ENCODE results near the gene CLDN20. TPM values are rescaled to one million over a fixed set of nuclear protein-coding genes. Genes with fewer than 3 reads are reported as not detected.

CLDN20 gene
- total and polyA plus RNA-seq, 2 of the 8 experiments (the other 6 are each of a cell fraction or from before 2014, with no cell fraction given) = not detected

DNA sequence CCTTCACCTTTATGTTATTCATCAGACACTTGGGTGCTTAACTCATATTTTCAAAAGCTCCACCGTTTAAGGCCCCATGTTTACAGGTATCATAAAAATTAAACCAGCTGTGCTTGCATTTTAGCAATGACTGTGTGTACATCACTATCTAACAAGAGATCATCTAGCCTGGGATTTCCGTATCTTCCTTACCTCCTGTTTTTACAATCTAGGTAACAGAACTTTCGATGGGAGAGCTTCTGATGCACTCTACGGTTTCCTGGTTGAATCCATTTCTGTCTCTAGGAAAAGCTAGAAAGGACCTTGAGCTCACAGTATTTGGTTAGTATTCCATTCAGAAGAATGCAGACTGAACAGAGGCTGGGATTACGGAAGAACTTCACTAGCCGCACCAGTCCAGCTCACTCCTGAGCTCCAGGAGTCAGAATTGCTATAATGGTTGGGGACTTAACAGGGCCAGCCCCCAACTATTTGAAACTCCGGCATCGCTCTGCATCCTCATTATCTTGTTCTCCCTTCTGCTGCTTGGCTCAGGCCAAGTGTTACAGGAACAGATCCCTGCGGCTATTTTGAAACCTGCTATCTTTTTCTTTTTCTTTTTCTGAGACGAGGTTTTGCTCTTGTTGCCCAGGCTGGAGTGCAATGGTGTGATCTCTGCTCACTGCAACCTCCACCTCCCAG is 13.0 kb upstream of the CLDN20 start:
- H2AK5ac ChIP-seq (ENCODE audit: low read depth, low read length) = no peak overlapping the region
- no peak overlapping the region for H2BK5ac ChIP-seq (ENCODE audit: low read depth, low read length)
- H3K27ac ChIP-seq (ENCODE audit: low read depth, low read length) = no peak overlapping the region
- WGBS, 2 experiments (ENCODE audit: extremely low coverage in 1 of 2, insufficient coverage in 1 of 2, insufficient read length in 1 of 2, insufficient replicate concordance in 2 of 2, low coverage in 1 of 2, low lambda C conversion rate in 2 of 2, missing lambda C conversion rate in 1 of 2) = 90% methylated on average over 10 of the region's 10 CpGs; no CpG with 5 or more reads in 1 of the 2 experiments
- no peak overlapping the region for H3K23ac ChIP-seq (ENCODE audit: insufficient read length)
- H3K4me1 ChIP-seq (replicated peaks in 1 of 4; ENCODE audit: control insufficient read depth in 3 of 4, insufficient read depth in 4 of 4, low read length in 3 of 4) = peaks cover 0 to 6% (median 3%) of the 10 kb centered on the region in 4 experiments; a peak in 2 of 7 replicates
- H3K27me3 ChIP-seq (replicated peaks in 1 of 4; ENCODE audit: control insufficient read depth in 3 of 4, extremely low read depth in 1 of 4, insufficient read depth in 3 of 4, low read length in 3 of 4) = no peaks in the 10 kb centered on the region
- ChIA-PET CTCF (ENCODE audit: partially characterized antibody) (interaction anchor here (0.8 to 8.5 kb wide), 21 partner anchors 8 to 383 kb away, joined by 3 to 98 read pairs (median 4); no protein-coding TSS in a partner anchor), POLR2A (ENCODE audit: partially characterized antibody) (interaction anchor here (1.0 to 1.1 kb wide), 2 partner anchors 9 to 10 kb away, joined by 3 read pairs; no protein-coding TSS in a partner anchor)
- H3K9me3 ChIP-seq (ENCODE audit: insufficient read depth in 2 of 2, low read depth in 1 of 2, low read length in 1 of 2) = no peaks in the 10 kb centered on the region
- no peaks in the 10 kb centered on the region for H4K20me1 ChIP-seq (replicated peaks in 1 of 2; ENCODE audit: control insufficient read depth in 1 of 2, insufficient read depth in 2 of 2, low read length in 2 of 2)
- H3K18ac ChIP-seq (ENCODE audit: extremely low read depth, low read length) = no peak overlapping the region
- no peak for FAIRE-seq
- no peak overlapping the region for H3K14ac ChIP-seq (ENCODE audit: insufficient read length)
- H2BK15ac ChIP-seq (ENCODE audit: low read length) = no peak overlapping the region
- no peak overlapping the region for H3K4me3 ChIP-seq (ENCODE audit: extremely low read depth in 1 of 4, insufficient read depth in 2 of 4, low read depth in 3 of 4, low read length in 4 of 4)
- no peak overlapping the region for H2BK120ac ChIP-seq (replicated peaks; ENCODE audit: low read depth, low read length)
- H3K4ac ChIP-seq (replicated peaks; ENCODE audit: insufficient read length, low read depth, low read length) = no peak overlapping the region
- H3K36me3 ChIP-seq (ENCODE audit: control insufficient read depth in 2 of 4, insufficient read depth in 4 of 4, low read length in 3 of 4) = peaks cover 5 to 73% (median 21%) of the 10 kb centered on the region in 4 experiments; a peak in 7 of 8 replicates
- H3K56ac ChIP-seq (replicated peaks; ENCODE audit: insufficient read length, low read depth, low read length) = no peak overlapping the region
- H4K5ac ChIP-seq (ENCODE audit: insufficient read length, low read depth, low read length) = no peak overlapping the region
- no peaks in the 10 kb centered on the region; the same call in 1 of the 2 replicates for H3K79me1 ChIP-seq (ENCODE audit: low read depth, low read length)
- no peaks in the 10 kb centered on the region for H3K79me2 ChIP-seq (ENCODE audit: control insufficient read depth in 1 of 2, insufficient read depth in 2 of 2, low read length in 2 of 2)
- H3K9ac ChIP-seq (replicated peaks in 1 of 4; ENCODE audit: extremely low read depth in 1 of 4, low read depth in 3 of 4, low read length in 3 of 4) = no peak overlapping the region
- DNase-seq (ENCODE audit: low read depth in 1 of 2, low spot score in 2 of 2) = no peak
- H4K8ac ChIP-seq (ENCODE audit: extremely low read depth, insufficient read depth, low read length) = no peak overlapping the region
- no peak overlapping the region for H4K91ac ChIP-seq (replicated peaks; ENCODE audit: insufficient read length, low read length)
- no peak overlapping the region for H2BK20ac ChIP-seq (ENCODE audit: low read length)
- no peak overlapping the region for H2AFZ ChIP-seq (ENCODE audit: low read length)
- no peak overlapping the region for H3K4me2 ChIP-seq (ENCODE audit: insufficient read depth in 1 of 2, low read depth in 2 of 2, low read length in 2 of 2)
- H3K23me2 ChIP-seq (ENCODE audit: low read depth, low read length) = no peaks in the 10 kb centered on the region
- H2BK12ac ChIP-seq (ENCODE audit: low read depth, low read length) = no peak overlapping the region
- no peak for TF ChIP-seq GTF2F1 (IDR thresholded peaks at IDR 0.05; ENCODE audit: borderline replicate concordance, low read depth, low read length)
- no peak for TF ChIP-seq GABPA (IDR thresholded peaks at IDR 0.05; ENCODE audit: borderline replicate concordance, insufficient read depth, low read length)
- TF ChIP-seq RFX5 (IDR thresholded peaks at IDR 0.05; ENCODE audit: borderline replicate concordance, low read depth, low read length) = no peak
- TF ChIP-seq HDAC2 (IDR thresholded peaks at IDR 0.05; ENCODE audit: borderline replicate concordance in 1 of 2, low read depth in 2 of 2, low read length in 2 of 2) = no peak
- no peak for TF ChIP-seq BACH1 (IDR thresholded peaks at IDR 0.05; ENCODE audit: low read length)
- TF ChIP-seq SP1 (IDR thresholded peaks at IDR 0.05; ENCODE audit: low read depth, low read length) = no peak
- TF ChIP-seq CHD2 (IDR thresholded peaks at IDR 0.05; ENCODE audit: low read length) = no peak
- no peak for TF ChIP-seq POLR2A (IDR thresholded peaks at IDR 0.05; ENCODE audit: control extremely low read depth in 1 of 2, low read depth in 2 of 2, low read length in 2 of 2)
- no peak for TF ChIP-seq SP4 (IDR thresholded peaks at IDR 0.05; ENCODE audit: low read length)
- no peak for TF ChIP-seq RAD21 (IDR thresholded peaks at IDR 0.05 in 1 of 2, conservative IDR thresholded peaks at IDR 0.05 in 1 of 2; ENCODE audit: low read depth in 2 of 2, low read length in 2 of 2)
- TF ChIP-seq RXRA (IDR thresholded peaks at IDR 0.05; ENCODE audit: insufficient read depth, low read depth, low read length) = no peak
- no peak for TF ChIP-seq EP300 (IDR thresholded peaks at IDR 0.05; ENCODE audit: borderline replicate concordance in 1 of 2, low read depth in 2 of 2, low read length in 2 of 2)

Measured in H1 (cell line).